Measurements from ENCODE around the gene SPNS2. TPM values are rescaled to one million over a fixed set of nuclear protein-coding genes. Genes with fewer than 3 reads are reported as not detected.

The SPNS2 gene
- total and polyA plus RNA-seq, 2 of the 8 experiments (the other 6 are each of a cell fraction or from before 2014, with no cell fraction given) = 1.2 to 1.5 TPM

DNA sequence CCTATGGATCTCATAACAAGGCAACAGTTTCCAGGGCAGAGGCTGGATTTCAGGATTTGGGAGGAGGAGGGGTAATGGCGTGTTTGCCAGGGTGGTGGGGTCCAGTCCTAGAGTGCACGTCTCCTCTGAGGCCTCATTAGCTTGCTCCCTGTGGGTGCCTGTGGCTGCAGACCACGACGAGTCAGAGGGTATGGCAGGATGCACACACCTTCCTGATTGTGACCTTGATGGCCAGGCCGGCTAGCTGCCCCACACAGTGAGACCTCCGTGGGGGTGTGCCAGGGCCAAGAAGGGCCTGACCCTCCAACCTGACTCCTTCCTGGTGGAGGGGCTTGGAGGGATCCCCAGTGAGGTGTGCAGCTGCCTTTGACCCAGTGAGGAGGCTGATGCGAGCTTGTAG, 81.6 kb downstream of the SPNS2 start:
- 79% methylated on average over 7 of the region's 7 CpGs; no CpG with 5 or more reads in 1 of the 2 experiments for WGBS, 2 experiments (ENCODE audit: extremely low coverage in 1 of 2, insufficient coverage in 1 of 2, insufficient read length in 1 of 2, insufficient replicate concordance in 2 of 2, low coverage in 1 of 2, low lambda C conversion rate in 2 of 2, missing lambda C conversion rate in 1 of 2)
- no peak overlapping the region; the same call in 1 of the 2 replicates for H2AK5ac ChIP-seq (ENCODE audit: low read depth, low read length)
- ChIA-PET CTCF (ENCODE audit: partially characterized antibody) (interaction anchor here (1.3 to 8.8 kb wide), 6 partner anchors 12 to 45 kb away, joined by 3 to 114 read pairs (median 10); partner anchors contain the start of gene GGT6), POLR2A (ENCODE audit: partially characterized antibody) (interaction anchor here (1.0 to 1.1 kb wide), 2 partner anchors 13 to 19 kb away, joined by 3 to 4 read pairs; no protein-coding TSS in a partner anchor)
- TF ChIP-seq, protein P1, sequence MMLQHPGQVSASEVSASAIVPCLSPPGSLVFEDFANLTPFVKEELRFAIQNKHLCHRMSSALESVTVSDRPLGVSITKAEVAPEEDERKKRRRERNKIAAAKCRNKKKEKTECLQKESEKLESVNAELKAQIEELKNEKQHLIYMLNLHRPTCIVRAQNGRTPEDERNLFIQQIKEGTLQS (IDR thresholded peaks at IDR 0.05; ENCODE audit: insufficient read depth, low read depth, low read length) = no peak
- FAIRE-seq (no peak), DNase-seq (ENCODE audit: low read depth in 1 of 2, low spot score in 2 of 2) (no peak)
- H4K20me1 ChIP-seq (replicated peaks in 1 of 2; ENCODE audit: control insufficient read depth in 1 of 2, insufficient read depth in 2 of 2, low read length in 2 of 2) = no peaks in the 10 kb centered on the region
- H3K9me3 ChIP-seq (ENCODE audit: insufficient read depth in 2 of 2, low read depth in 1 of 2, low read length in 1 of 2) = no peaks in the 10 kb centered on the region
- H3K23ac ChIP-seq (ENCODE audit: insufficient read length) = no peak overlapping the region
- peaks cover 4 to 34% (median 24%) of the 10 kb centered on the region in 4 experiments for H3K4me1 ChIP-seq (replicated peaks in 1 of 4; ENCODE audit: control insufficient read depth in 3 of 4, insufficient read depth in 4 of 4, low read length in 3 of 4)
- H2BK20ac ChIP-seq (ENCODE audit: low read length) = peak overlapping the region; percentile 99; the same call in 1 of the 2 replicates
- no peak overlapping the region for H3K14ac ChIP-seq (ENCODE audit: insufficient read length)
- H3K18ac ChIP-seq (ENCODE audit: extremely low read depth, low read length) = no peak overlapping the region
- H4K8ac ChIP-seq (ENCODE audit: extremely low read depth, insufficient read depth, low read length) = no peak overlapping the region
- no peaks in the 10 kb centered on the region for H3K79me1 ChIP-seq (ENCODE audit: low read depth, low read length)
- no peak overlapping the region for H3K4me3 ChIP-seq (ENCODE audit: extremely low read depth in 1 of 4, insufficient read depth in 2 of 4, low read depth in 3 of 4, low read length in 4 of 4)
- 0 out of 2 replicates have a peak overlapping the region, but pooled peaks have one; percentile 92 for H2BK15ac ChIP-seq (ENCODE audit: low read length)
- H3K79me2 ChIP-seq (ENCODE audit: control insufficient read depth in 1 of 2, insufficient read depth in 2 of 2, low read length in 2 of 2) = no peaks in the 10 kb centered on the region
- no peak overlapping the region for H2BK5ac ChIP-seq (ENCODE audit: low read depth, low read length)
- no peak overlapping the region; the same call in 1 of the 2 replicates for H2BK12ac ChIP-seq (ENCODE audit: low read depth, low read length)
- H3K36me3 ChIP-seq (ENCODE audit: control insufficient read depth in 2 of 4, insufficient read depth in 4 of 4, low read length in 3 of 4) = no peaks in the 10 kb centered on the region
- H3K27ac ChIP-seq (ENCODE audit: low read depth, low read length) = no peak overlapping the region
- peaks cover 4 to 28% (median 25%) of the 10 kb centered on the region in 4 experiments for H3K27me3 ChIP-seq (replicated peaks in 1 of 4; ENCODE audit: control insufficient read depth in 3 of 4, extremely low read depth in 1 of 4, insufficient read depth in 3 of 4, low read length in 3 of 4)
- no peak overlapping the region for H3K56ac ChIP-seq (replicated peaks; ENCODE audit: insufficient read length, low read depth, low read length)
- H4K91ac ChIP-seq (replicated peaks; ENCODE audit: insufficient read length, low read length) = no peak overlapping the region
- no peak overlapping the region for H3K9ac ChIP-seq (replicated peaks in 1 of 4; ENCODE audit: extremely low read depth in 1 of 4, low read depth in 3 of 4, low read length in 3 of 4)
- H3K4me2 ChIP-seq (ENCODE audit: insufficient read depth in 1 of 2, low read depth in 2 of 2, low read length in 2 of 2) = no peak overlapping the region
- peaks cover 10% of the 10 kb centered on the region; the same call in 1 of the 2 replicates for H3K23me2 ChIP-seq (ENCODE audit: low read depth, low read length)
- H2AFZ ChIP-seq (ENCODE audit: low read length) = no peak overlapping the region
- H2BK120ac ChIP-seq (replicated peaks; ENCODE audit: low read depth, low read length) = no peak overlapping the region
- H3K4ac ChIP-seq (replicated peaks; ENCODE audit: insufficient read length, low read depth, low read length) = no peak overlapping the region
- no peak overlapping the region for H4K5ac ChIP-seq (ENCODE audit: insufficient read length, low read depth, low read length)
